ENCODE results near the gene SOWAHA. TPM values are rescaled to one million over a fixed set of nuclear protein-coding genes. Genes with fewer than 3 reads are reported as not detected.

The SOWAHA gene
- total and polyA plus RNA-seq, 10 of the 15 experiments (the other 5 are each of a cell fraction or from before 2014, with no cell fraction given): 0.02 to 0.37 (median 0.05) TPM; not detected in 4

DNA sequence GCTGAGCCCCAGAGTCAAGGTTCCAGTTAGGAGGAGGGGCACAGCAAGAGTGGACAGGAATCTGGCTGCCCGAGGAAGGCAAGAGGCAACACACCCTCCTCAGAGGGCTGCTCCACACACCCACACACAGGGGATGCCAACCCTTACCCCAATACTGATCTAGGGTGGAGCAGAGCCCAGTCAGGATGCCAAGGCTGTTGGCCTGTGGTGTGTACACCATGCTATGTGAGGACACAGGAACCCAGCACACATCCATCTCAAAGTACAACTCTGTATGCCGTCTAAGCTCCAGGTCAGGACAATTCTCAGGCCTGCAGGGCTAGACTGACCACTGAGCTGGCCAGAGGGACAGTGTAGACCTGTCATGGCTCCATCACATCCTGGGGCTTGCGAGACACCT is 38.7 kb upstream of the SOWAHA start:
- Histone ChIP-seq H3K79me2 (ENCODE audit: control insufficient read depth, insufficient read depth, low read length) (peaks cover 9% of the 10 kb centered on the region), H3K36me3 (ENCODE audit: control insufficient read depth in 2 of 2, insufficient read depth in 2 of 2, low read length in 1 of 2) (no peaks in the 10 kb centered on the region), H3K4me2 (ENCODE audit: control insufficient read depth, insufficient read depth) (no peak overlapping the region; the same call in 1 of the 2 replicates), H3K4me3 (no peak overlapping the region), H4K20me1 (ENCODE audit: control insufficient read depth, insufficient read depth) (no peaks in the 10 kb centered on the region), H3K27me3 (replicated peaks in 1 of 2; ENCODE audit: control insufficient read depth in 2 of 2, insufficient read depth in 2 of 2, low read length in 1 of 2) (no peaks in the 10 kb centered on the region), H3K27ac (ENCODE audit: control insufficient read depth, insufficient read depth) (no peak overlapping the region), H3K4me1 (ENCODE audit: control insufficient read depth, insufficient read depth, low read length) (peaks cover 7% of the 10 kb centered on the region), H2AFZ (ENCODE audit: control insufficient read depth, low read depth, low read length) (no peak overlapping the region), H3K9me3 (replicated peaks; ENCODE audit: control insufficient read depth, insufficient read depth, low read length) (no peaks in the 10 kb centered on the region), H3K9ac (ENCODE audit: control insufficient read depth, insufficient read depth, low read length) (no peak overlapping the region)
- FAIRE-seq (no peak), DNase-seq (ENCODE audit: low read depth, low spot score) (no peak), ATAC-seq (no peak)
- no TSS peak for BruUV-seq (replicated peaks)
- in situ Hi-C loops (cut with MboI) (no loop called here), intact Hi-C loops (cut with micrococcal nuclease; ENCODE audit: unreplicated experiment) (no loop called here)
- ChIA-PET SMC1A (ENCODE audit: uncharacterized antibody, unreplicated experiment) (interaction anchor here (0.6 to 7.5 kb wide), 5 partner anchors 12 to 111 kb away, joined by 3 to 88 read pairs (median 5); partner anchors contain the start of gene CCNI2), RAD21 (ENCODE audit: unreplicated experiment) (interaction anchor here (2.0 kb wide), 2 partner anchors 20 to 45 kb away, joined by 6 to 10 read pairs; no protein-coding TSS in a partner anchor), POLR2A (interaction anchor here (0.7 to 7.2 kb wide), 3 partner anchors 10 to 113 kb away, joined by 3 to 56 read pairs (median 3); no protein-coding TSS in a partner anchor), CTCF (interaction anchor here (0.7 to 3.5 kb wide), 4 partner anchors 11 to 33 kb away, joined by 3 to 15 read pairs (median 4); no protein-coding TSS in a partner anchor)
- TF ChIP-seq NFIC (IDR thresholded peaks at IDR 0.05; ENCODE audit: low read depth, low read length): no peak
- TF ChIP-seq RFX5 (IDR thresholded peaks at IDR 0.05; ENCODE audit: low read depth, low read length): no peak
- TF ChIP-seq CBX5 (IDR thresholded peaks at IDR 0.05; ENCODE audit: low read depth): no peak
- no peak for TF ChIP-seq SREBF1 (IDR thresholded peaks at IDR 0.05; ENCODE audit: low read length)
- TF ChIP-seq FOXK2 (IDR thresholded peaks at IDR 0.05): no peak
- TF ChIP-seq, protein P1, sequence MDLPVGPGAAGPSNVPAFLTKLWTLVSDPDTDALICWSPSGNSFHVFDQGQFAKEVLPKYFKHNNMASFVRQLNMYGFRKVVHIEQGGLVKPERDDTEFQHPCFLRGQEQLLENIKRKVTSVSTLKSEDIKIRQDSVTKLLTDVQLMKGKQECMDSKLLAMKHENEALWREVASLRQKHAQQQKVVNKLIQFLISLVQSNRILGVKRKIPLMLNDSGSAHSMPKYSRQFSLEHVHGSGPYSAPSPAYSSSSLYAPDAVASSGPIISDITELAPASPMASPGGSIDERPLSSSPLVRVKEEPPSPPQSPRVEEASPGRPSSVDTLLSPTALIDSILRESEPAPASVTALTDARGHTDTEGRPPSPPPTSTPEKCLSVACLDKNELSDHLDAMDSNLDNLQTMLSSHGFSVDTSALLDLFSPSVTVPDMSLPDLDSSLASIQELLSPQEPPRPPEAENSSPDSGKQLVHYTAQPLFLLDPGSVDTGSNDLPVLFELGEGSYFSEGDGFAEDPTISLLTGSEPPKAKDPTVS (IDR thresholded peaks at IDR 0.05; ENCODE audit: low read depth, low read length): no peak
- TF ChIP-seq, protein P2, sequence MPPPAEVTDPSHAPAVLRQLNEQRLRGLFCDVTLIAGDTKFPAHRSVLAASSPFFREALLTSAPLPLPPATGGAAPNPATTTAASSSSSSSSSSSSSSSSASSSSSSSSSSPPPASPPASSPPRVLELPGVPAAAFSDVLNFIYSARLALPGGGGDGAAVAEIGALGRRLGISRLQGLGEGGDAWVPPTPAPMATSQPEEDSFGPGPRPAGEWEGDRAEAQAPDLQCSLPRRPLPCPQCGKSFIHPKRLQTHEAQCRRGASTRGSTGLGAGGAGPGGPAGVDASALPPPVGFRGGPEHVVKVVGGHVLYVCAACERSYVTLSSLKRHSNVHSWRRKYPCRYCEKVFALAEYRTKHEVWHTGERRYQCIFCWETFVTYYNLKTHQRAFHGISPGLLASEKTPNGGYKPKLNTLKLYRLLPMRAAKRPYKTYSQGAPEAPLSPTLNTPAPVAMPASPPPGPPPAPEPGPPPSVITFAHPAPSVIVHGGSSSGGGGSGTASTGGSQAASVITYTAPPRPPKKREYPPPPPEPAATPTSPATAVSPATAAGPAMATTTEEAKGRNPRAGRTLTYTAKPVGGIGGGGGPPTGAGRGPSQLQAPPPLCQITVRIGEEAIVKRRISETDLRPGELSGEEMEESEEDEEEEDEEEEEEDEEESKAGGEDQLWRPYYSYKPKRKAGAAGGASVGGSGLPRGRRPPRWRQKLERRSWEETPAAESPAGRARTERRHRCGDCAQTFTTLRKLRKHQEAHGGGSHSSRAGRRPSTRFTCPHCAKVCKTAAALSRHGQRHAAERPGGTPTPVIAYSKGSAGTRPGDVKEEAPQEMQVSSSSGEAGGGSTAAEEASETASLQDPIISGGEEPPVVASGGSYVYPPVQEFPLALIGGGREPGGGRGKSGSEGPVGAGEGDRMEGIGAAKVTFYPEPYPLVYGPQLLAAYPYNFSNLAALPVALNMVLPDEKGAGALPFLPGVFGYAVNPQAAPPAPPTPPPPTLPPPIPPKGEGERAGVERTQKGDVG (CRISPR knock-in tag; IDR thresholded peaks at IDR 0.05): no peak
- TF ChIP-seq NRF1 (conservative IDR thresholded peaks at IDR 0.05; ENCODE audit: low read depth, low read length): no peak
- TF ChIP-seq PAX8 (IDR thresholded peaks at IDR 0.05): no peak
- no peak for TF ChIP-seq ZSCAN29 (IDR thresholded peaks at IDR 0.05)
- 94% methylated on average over 3 of the region's 3 CpGs for WGBS (ENCODE audit: insufficient coverage, insufficient replicate concordance, low lambda C conversion rate, missing lambda C conversion rate)

Measured in GM12878 (cell line).